K562 treated with DMSO at 1 percent for 48 hours (cell line): Measurements from ENCODE around the gene PLCZ1. TPM values are rescaled to one million over a fixed set of nuclear protein-coding genes. Genes with fewer than 3 reads are reported as not detected.

ENCODE experiments used
- total RNA-seq: library from RNA; unstranded; fragments of 300-600 nt; gene quantifications from 2 replicates; pipeline ENCODE4 v1.2.3, GENCODE V29; 2022; ENCODE audit warnings: low replicate concordance; ENCODE audit errors: extremely low read depth

PLCZ1 gene
- not detected in 2 replicates for total RNA-seq

GRCh38 chr12:18737819-18738218 lies at the start of gene PLCZ1, which contains the start of gene CAPZA3:
TSS of gene PLCZ1 (minus strand) at chr12:18738012. CDS start at chr12:18737371, 641 bp downstream.
TSS of gene CAPZA3 (plus strand) at chr12:18738119. CDS start at chr12:18738269, 150 bp downstream.

Other genes starting within 250 kb of the PLCZ1 start
- gene CAPZA3, start 107 bp upstream of the PLCZ1 start, total RNA-seq: not detected in 2 replicates